ENCODE measurements around the gene DDIT3. TPM values are rescaled to one million over a fixed set of nuclear protein-coding genes. Genes with fewer than 3 reads are reported as not detected.

The DDIT3 gene
- polyA plus RNA-seq, 1 experiment: 64.9 TPM

- no peak for DNase-seq (ENCODE audit: low read depth, low spot score)
- Histone ChIP-seq H3K4me3 (ENCODE audit: low read depth, low read length) (peak overlapping the region; percentile 93), H3K9me3 (ENCODE audit: control insufficient read depth, insufficient read depth, low read length) (peaks cover 5% of the 10 kb centered on the region; the same call in 1 of the 2 replicates), H3K27me3 (ENCODE audit: control insufficient read depth, insufficient read depth, low read length) (no peaks in the 10 kb centered on the region), H3K27ac (ENCODE audit: low read depth, low read length) (peak overlapping the region; percentile 78)
- TF ChIP-seq CTCF (IDR thresholded peaks at IDR 0.05; ENCODE audit: low read depth, low read length): no peak
- POLR2A ChIA-PET: interaction anchor here (1.2 to 1.4 kb wide), 2 partner anchors 9 to 11 kb away, joined by 3 to 8 read pairs; no protein-coding TSS in a partner anchor
- CTCF ChIA-PET: no interaction called here
Measured at GRCh38 chr12:57522887-57523705, 2.8 kb upstream of the DDIT3 start.

GRCh38 chr12:57522011-57522886 is 1.9 kb upstream of the DDIT3 start, which contains the start of gene MBD6:
TSS of gene MBD6 (plus strand) at chr12:57522824. CDS start at chr12:57524304, 1,480 bp downstream.
- H3K9me3 ChIP-seq (ENCODE audit: control insufficient read depth, insufficient read depth, low read length): peaks cover 5% of the 10 kb centered on the region; the same call in 1 of the 2 replicates
- CTCF ChIA-PET: no interaction called here

DNA sequence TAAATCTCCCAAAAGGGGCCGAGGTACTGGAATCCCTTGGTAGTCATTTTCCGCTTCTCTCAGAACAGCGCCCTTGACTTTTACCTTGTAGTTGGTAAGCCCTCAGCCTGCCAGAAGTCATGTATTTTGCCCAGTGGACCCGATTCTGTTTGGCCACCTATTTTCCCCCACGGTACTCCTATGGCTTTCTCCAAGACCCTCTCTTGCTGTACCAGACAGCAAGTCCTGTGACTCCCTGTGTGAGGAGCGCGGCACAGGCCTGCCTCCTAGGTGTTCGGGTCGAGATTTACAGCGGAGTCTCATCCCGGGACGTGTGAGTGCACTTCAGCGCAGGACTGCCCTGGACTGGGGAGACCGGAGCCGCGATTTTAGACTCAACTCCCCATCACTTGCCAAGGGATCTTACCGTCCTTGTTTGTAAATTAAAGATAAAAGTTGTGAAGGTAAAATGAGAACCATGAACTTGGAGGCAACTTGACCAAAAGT is 1.3 kb upstream of the DDIT3 start:
- Histone ChIP-seq H3K27ac (ENCODE audit: low read depth, low read length) (peak overlapping the region; percentile 98), H3K4me3 (ENCODE audit: low read depth, low read length) (peak overlapping the region; percentile 13; the same call in 1 of the 2 replicates), H3K27me3 (ENCODE audit: control insufficient read depth, insufficient read depth, low read length) (no peaks in the 10 kb centered on the region), H3K9me3 (ENCODE audit: control insufficient read depth, insufficient read depth, low read length) (peaks cover 5% of the 10 kb centered on the region; the same call in 1 of the 2 replicates)
- TF ChIP-seq CTCF (IDR thresholded peaks at IDR 0.05; ENCODE audit: low read depth, low read length): no peak
- ChIA-PET POLR2A (no interaction called here), CTCF (interaction anchor here (0.7 kb wide), 1 partner anchor 80 kb away, joined by 6 read pairs; no protein-coding TSS in a partner anchor)
- DNase-seq (ENCODE audit: low read depth, low spot score): no peak

More at GRCh38 chr12:57522011-57522886, 1.9 kb upstream of the DDIT3 start, which contains the start of gene MBD6:
- DNase-seq (ENCODE audit: low read depth, low spot score): peak; percentile 89
- POLR2A ChIA-PET: no interaction called here
- TF ChIP-seq CTCF (IDR thresholded peaks at IDR 0.05; ENCODE audit: low read depth, low read length): no peak
- H3K27me3 ChIP-seq (ENCODE audit: control insufficient read depth, insufficient read depth, low read length): no peaks in the 10 kb centered on the region
- peak within 1 kb of the TSS; percentile 93 for H3K4me3 ChIP-seq (ENCODE audit: low read depth, low read length)
- peak within 1 kb of the TSS; percentile 98 for H3K27ac ChIP-seq (ENCODE audit: low read depth, low read length)

GRCh38 chr12:57519796-57520052 is 590 bp downstream of the DDIT3 start:
- H3K27me3 ChIP-seq (ENCODE audit: control insufficient read depth, insufficient read depth, low read length): no peaks in the 10 kb centered on the region
- DNase-seq (ENCODE audit: low read depth, low spot score): no peak
- no peak for TF ChIP-seq CTCF (IDR thresholded peaks at IDR 0.05; ENCODE audit: low read depth, low read length)
- H3K9me3 ChIP-seq (ENCODE audit: control insufficient read depth, insufficient read depth, low read length): peaks cover 5% of the 10 kb centered on the region; the same call in 1 of the 2 replicates
- ChIA-PET POLR2A (interaction anchor here (0.7 to 1.5 kb wide), 7 partner anchors 18 to 91 kb away, joined by 3 to 10 read pairs (median 4); partner anchors contain the start of genes ARHGEF25 and DCTN2), CTCF (interaction anchor here (1.0 kb wide), 1 partner anchor 61 kb away, joined by 4 read pairs; the partner anchor contains the start of gene GLI1)
- peak overlapping the region; percentile 100 for H3K4me3 ChIP-seq (ENCODE audit: low read depth, low read length)
- H3K27ac ChIP-seq (ENCODE audit: low read depth, low read length): peak overlapping the region; percentile 98
